ENCODE results near the gene TMEFF2. TPM values are rescaled to one million over a fixed set of nuclear protein-coding genes. Genes with fewer than 3 reads are reported as not detected.

The TMEFF2 gene
- total and polyA plus RNA-seq, 7 experiments from 2014 or later = not detected

GRCh38 chr2:191951376-191951775 lies 243.4 kb downstream of the TMEFF2 start:
- ChIA-PET CTCF (no interaction called here), POLR2A (no interaction called here)
- Histone ChIP-seq H3K4me3 (ENCODE audit: low read length) (no peak overlapping the region), H3K27me3 (ENCODE audit: control insufficient read depth in 2 of 2, insufficient read depth in 2 of 2, low read length in 2 of 2) (peaks cover 0 to 3% of the 10 kb centered on the region in 2 donors), H3K4me1 (ENCODE audit: control insufficient read depth in 2 of 2, insufficient read depth in 2 of 2, low read length in 2 of 2) (no peaks in the 10 kb centered on the region), H3K27ac (ENCODE audit: low read depth, low read length) (no peak overlapping the region), H3K36me3 (ENCODE audit: control insufficient read depth in 2 of 3, insufficient read depth in 3 of 3, low read length in 3 of 3) (no peaks in the 10 kb centered on the region), H3K9me3 (ENCODE audit: control insufficient read depth in 2 of 3, low read length in 3 of 3) (no peaks in the 10 kb centered on the region)
- Mint-ChIP-seq H3K27ac (no peak overlapping the region), H3K27me3 (peaks cover 0 to 20% (median 10%) of the 10 kb centered on the region in 5 donors), H3K9me3 (no peaks in the 10 kb centered on the region), H3K4me3 (no peak overlapping the region), H3K4me1 (no peaks in the 10 kb centered on the region), H3K36me3 (no peaks in the 10 kb centered on the region)
- ATAC-seq (no peak), DNase-seq (no peak)
- intact Hi-C loops (cut with micrococcal nuclease) = no loop called here

- Histone ChIP-seq H3K27me3 (ENCODE audit: control insufficient read depth in 2 of 2, insufficient read depth in 2 of 2, low read length in 2 of 2) (peaks cover 0 to 3% of the 10 kb centered on the region in 2 donors), H3K36me3 (ENCODE audit: control insufficient read depth in 2 of 3, insufficient read depth in 3 of 3, low read length in 3 of 3) (no peaks in the 10 kb centered on the region), H3K4me3 (ENCODE audit: low read length) (no peak overlapping the region), H3K9me3 (ENCODE audit: control insufficient read depth in 2 of 3, low read length in 3 of 3) (no peaks in the 10 kb centered on the region), H3K27ac (ENCODE audit: low read depth, low read length) (no peak overlapping the region), H3K4me1 (ENCODE audit: control insufficient read depth in 2 of 2, insufficient read depth in 2 of 2, low read length in 2 of 2) (no peaks in the 10 kb centered on the region)
- Mint-ChIP-seq H3K4me1 (no peaks in the 10 kb centered on the region), H3K36me3 (no peaks in the 10 kb centered on the region), H3K9me3 (no peaks in the 10 kb centered on the region), H3K27me3 (peaks cover 0 to 15% (median 10%) of the 10 kb centered on the region in 5 donors), H3K27ac (no peak overlapping the region), H3K4me3 (no peak overlapping the region)
- intact Hi-C loops (cut with micrococcal nuclease) = no loop called here
- POLR2A ChIA-PET = no interaction called here
- DNase-seq (no peak), ATAC-seq (no peak)
- CTCF ChIA-PET = no interaction called here
These were observed 244.4 kb downstream of the TMEFF2 start for GRCh38 chr2:191950132-191950874.

DNA sequence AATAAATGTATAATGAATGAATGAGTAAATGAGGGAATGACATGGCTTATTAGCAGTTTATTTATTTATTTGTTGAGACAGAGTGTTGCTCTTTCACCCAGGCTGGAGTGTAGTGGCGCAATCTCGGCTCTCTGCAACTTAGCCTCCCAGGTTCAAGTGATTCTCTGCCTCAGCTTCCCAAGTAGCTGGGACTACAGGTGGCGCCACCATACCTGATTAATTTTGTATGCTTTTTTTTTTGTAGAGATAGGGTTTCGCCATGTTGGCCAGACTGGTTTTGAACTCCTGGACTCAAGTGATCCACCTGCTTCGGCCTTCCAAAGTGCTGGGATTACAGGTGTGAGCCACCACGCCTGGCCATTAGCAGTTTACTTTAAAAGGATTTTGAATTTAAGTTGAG lies 247.5 kb downstream of the TMEFF2 start:
- ATAC-seq (no peak), DNase-seq (no peak)
- no peaks in the 10 kb centered on the region for H3K36me3 ChIP-seq (ENCODE audit: control insufficient read depth in 2 of 3, insufficient read depth in 3 of 3, low read length in 3 of 3)
- H3K4me3 ChIP-seq (ENCODE audit: low read length) = no peak overlapping the region
- no peaks in the 10 kb centered on the region for H3K4me1 ChIP-seq (ENCODE audit: control insufficient read depth in 2 of 2, insufficient read depth in 2 of 2, low read length in 2 of 2)
- Mint-ChIP-seq H3K27ac (no peak overlapping the region), H3K9me3 (peaks cover 0 to 1% (median 0%) of the 10 kb centered on the region in 11 donors), H3K36me3 (no peaks in the 10 kb centered on the region), H3K27me3 (peaks cover 4 to 22% (median 16%) of the 10 kb centered on the region in 5 donors), H3K4me3 (no peak overlapping the region), H3K4me1 (no peaks in the 10 kb centered on the region)
- H3K27ac ChIP-seq (ENCODE audit: low read depth, low read length) = no peak overlapping the region
- H3K9me3 ChIP-seq (ENCODE audit: control insufficient read depth in 2 of 3, low read length in 3 of 3) = no peaks in the 10 kb centered on the region
- CTCF ChIA-PET = no interaction called here
- intact Hi-C loops (cut with micrococcal nuclease) = no loop called here
- POLR2A ChIA-PET = no interaction called here
- H3K27me3 ChIP-seq (ENCODE audit: control insufficient read depth in 2 of 2, insufficient read depth in 2 of 2, low read length in 2 of 2) = peaks cover 0 to 3% of the 10 kb centered on the region in 2 donors

GRCh38 chr2:191946471-191947182 lies 248.1 kb downstream of the TMEFF2 start:
- H3K27me3 ChIP-seq (ENCODE audit: control insufficient read depth in 2 of 2, insufficient read depth in 2 of 2, low read length in 2 of 2) = peaks cover 0 to under 1% of the 10 kb centered on the region in 2 donors
- Mint-ChIP-seq H3K4me1 (no peaks in the 10 kb centered on the region), H3K9me3 (peaks cover 0 to 1% (median 0%) of the 10 kb centered on the region in 11 donors), H3K4me3 (no peak overlapping the region), H3K27me3 (peaks cover 4 to 24% (median 16%) of the 10 kb centered on the region in 5 donors), H3K36me3 (no peaks in the 10 kb centered on the region), H3K27ac (no peak overlapping the region)
- no peaks in the 10 kb centered on the region for H3K4me1 ChIP-seq (ENCODE audit: control insufficient read depth in 2 of 2, insufficient read depth in 2 of 2, low read length in 2 of 2)
- no peak overlapping the region for H3K27ac ChIP-seq (ENCODE audit: low read depth, low read length)
- H3K36me3 ChIP-seq (ENCODE audit: control insufficient read depth in 2 of 3, insufficient read depth in 3 of 3, low read length in 3 of 3) = no peaks in the 10 kb centered on the region
- DNase-seq = no peak
- intact Hi-C loops (cut with micrococcal nuclease) = no loop called here
- ChIA-PET CTCF (no interaction called here), POLR2A (no interaction called here)
- peak; percentile 57 for ATAC-seq
- H3K9me3 ChIP-seq (ENCODE audit: control insufficient read depth in 2 of 3, low read length in 3 of 3) = no peaks in the 10 kb centered on the region
- H3K4me3 ChIP-seq (ENCODE audit: low read length) = no peak overlapping the region

GRCh38 chr2:191945623-191946022 lies 249.1 kb downstream of the TMEFF2 start:
- CTCF ChIA-PET = no interaction called here

GRCh38 chr2:191942739-191943103 lies 252.0 kb downstream of the TMEFF2 start:
- no peaks in the 10 kb centered on the region for H3K4me1 ChIP-seq (ENCODE audit: control insufficient read depth in 2 of 2, insufficient read depth in 2 of 2, low read length in 2 of 2)
- no peaks in the 10 kb centered on the region for H3K36me3 Mint-ChIP-seq
- H3K9me3 Mint-ChIP-seq = peaks cover 0 to 1% (median 0%) of the 10 kb centered on the region in 11 donors
- no peak overlapping the region for H3K4me3 Mint-ChIP-seq
- no peaks in the 10 kb centered on the region for H3K9me3 ChIP-seq (ENCODE audit: control insufficient read depth in 2 of 3, low read length in 3 of 3)
- no peak overlapping the region for H3K27ac ChIP-seq (ENCODE audit: low read depth, low read length)
- no peaks in the 10 kb centered on the region for H3K4me1 Mint-ChIP-seq
- POLR2A ChIA-PET = no interaction called here
- CTCF ChIA-PET = no interaction called here
- H3K27me3 ChIP-seq (ENCODE audit: control insufficient read depth in 2 of 2, insufficient read depth in 2 of 2, low read length in 2 of 2) = no peaks in the 10 kb centered on the region
- no peak overlapping the region for H3K27ac Mint-ChIP-seq
- intact Hi-C loops (cut with micrococcal nuclease) = no loop called here
- DNase-seq = no peak
- peaks cover 2 to 26% (median 21%) of the 10 kb centered on the region in 5 donors for H3K27me3 Mint-ChIP-seq
- no peaks in the 10 kb centered on the region for H3K36me3 ChIP-seq (ENCODE audit: control insufficient read depth in 2 of 3, insufficient read depth in 3 of 3, low read length in 3 of 3)
- no peak overlapping the region for H3K4me3 ChIP-seq (ENCODE audit: low read length)
- ATAC-seq = no peak

More at GRCh38 chr2:191945623-191946022, 249.1 kb downstream of the TMEFF2 start:
- Mint-ChIP-seq H3K36me3 (no peaks in the 10 kb centered on the region), H3K4me1 (no peaks in the 10 kb centered on the region), H3K27ac (no peak overlapping the region), H3K27me3 (peaks cover 4 to 24% (median 16%) of the 10 kb centered on the region in 5 donors), H3K9me3 (peaks cover 0 to 1% (median 0%) of the 10 kb centered on the region in 11 donors), H3K4me3 (no peak overlapping the region)
- no peaks in the 10 kb centered on the region for H3K27me3 ChIP-seq (ENCODE audit: control insufficient read depth in 2 of 2, insufficient read depth in 2 of 2, low read length in 2 of 2)
- POLR2A ChIA-PET = interaction anchor here (0.6 kb wide), 1 partner anchor 28 kb away, joined by 3 read pairs; no protein-coding TSS in a partner anchor
- no peak overlapping the region for H3K27ac ChIP-seq (ENCODE audit: low read depth, low read length)
- H3K36me3 ChIP-seq (ENCODE audit: control insufficient read depth in 2 of 3, insufficient read depth in 3 of 3, low read length in 3 of 3) = no peaks in the 10 kb centered on the region
- no peaks in the 10 kb centered on the region for H3K9me3 ChIP-seq (ENCODE audit: control insufficient read depth in 2 of 3, low read length in 3 of 3)
- no peaks in the 10 kb centered on the region for H3K4me1 ChIP-seq (ENCODE audit: control insufficient read depth in 2 of 2, insufficient read depth in 2 of 2, low read length in 2 of 2)
- intact Hi-C loops (cut with micrococcal nuclease) = no loop called here
- ATAC-seq (no peak), DNase-seq (no peak)
- no peak overlapping the region for H3K4me3 ChIP-seq (ENCODE audit: low read length)

Measured in naive thymus-derived CD4-positive, alpha-beta T cell (primary cell).